Glutamatergic neuron (in vitro differentiated cells): ENCODE measurements around the gene GPS2. TPM values are rescaled to one million over a fixed set of nuclear protein-coding genes. Genes with fewer than 3 reads are reported as not detected.

Experiments used
- total RNA-seq: library from RNA; stranded (reverse); fragmentation: NEBNext Ultra II Directional; extraction: Animal tissue kit (Norgen Biotek cat#: 25700); gene quantifications from one replicate; pipeline ENCODE4 v1.2.1, GENCODE V29; 2021; ENCODE audit not compliant: unreplicated experiment

The GPS2 gene
- total RNA-seq, 1 donor from 2014 or later, result 98.3 TPM

Other genes with a start within 250 kb of the GPS2 start
- gene CLEC10A, start 235.1 kb downstream of the GPS2 start, total RNA-seq, result not detected
- not detected for gene ASGR2, start 200.5 kb downstream of the GPS2 start, total RNA-seq
- gene ASGR1, start 136.0 kb downstream of the GPS2 start, total RNA-seq, result 29.0 TPM
- gene DLG4, start 95.5 kb downstream of the GPS2 start, total RNA-seq, result 157 TPM
- 375 TPM for gene ACADVL, start 95.4 kb downstream of the GPS2 start, total RNA-seq
- gene DVL2, start 80.8 kb downstream of the GPS2 start, total RNA-seq, result 79.1 TPM
- 72.3 TPM for gene PHF23, start 75.9 kb downstream of the GPS2 start, total RNA-seq
- gene GABARAP, start 72.9 kb downstream of the GPS2 start, total RNA-seq, result 908 TPM
- 185 TPM for gene CTDNEP1, start 63.6 kb downstream of the GPS2 start, total RNA-seq
- 34.1 TPM for gene ELP5, start 63.1 kb downstream of the GPS2 start, total RNA-seq
- 0.44 TPM for gene CLDN7, start 52.9 kb downstream of the GPS2 start, total RNA-seq
- gene SLC2A4, start 33.6 kb downstream of the GPS2 start, total RNA-seq, result 0.42 TPM
- gene YBX2, start 20.7 kb downstream of the GPS2 start, total RNA-seq, result 1.3 TPM
- 347 TPM for gene EIF5A, start 7.7 kb downstream of the GPS2 start, total RNA-seq
- 97.6 TPM for gene NEURL4, start 14.0 kb upstream of the GPS2 start, total RNA-seq
- gene ACAP1, start 21.2 kb upstream of the GPS2 start, total RNA-seq, result not detected
- gene KCTD11, start 36.8 kb upstream of the GPS2 start, total RNA-seq, result 2.2 TPM
- not detected for gene TMEM95, start 39.8 kb upstream of the GPS2 start, total RNA-seq
- 0.34 TPM for gene TNK1, start 65.7 kb upstream of the GPS2 start, total RNA-seq
- 78.1 TPM for gene PLSCR3, start 79.2 kb upstream of the GPS2 start, total RNA-seq
- gene TMEM256, start 88.7 kb upstream of the GPS2 start, total RNA-seq, result 51.6 TPM
- 90.8 TPM for gene NLGN2, start 92.5 kb upstream of the GPS2 start, total RNA-seq
- gene SPEM1, start 105.0 kb upstream of the GPS2 start, total RNA-seq, result not detected
- gene SPEM2, start 110.3 kb upstream of the GPS2 start, total RNA-seq, result not detected
- gene SPEM3, start 113.5 kb upstream of the GPS2 start, total RNA-seq, result not detected
- gene TMEM102, start 120.1 kb upstream of the GPS2 start, total RNA-seq, result 0.42 TPM
- 4.8 TPM for gene FGF11, start 124.2 kb upstream of the GPS2 start, total RNA-seq
- 16.4 TPM for gene CHRNB1, start 129.7 kb upstream of the GPS2 start, total RNA-seq
- 25.1 TPM for gene ZBTB4, start 164.3 kb upstream of the GPS2 start, total RNA-seq
- gene SLC35G6, start 166.1 kb upstream of the GPS2 start, total RNA-seq, result 0.34 TPM
- 200 TPM for gene POLR2A, start 169.0 kb upstream of the GPS2 start, total RNA-seq
- gene TNFSF12, start 233.7 kb upstream of the GPS2 start, total RNA-seq, result 0.83 TPM
- gene TNFSF13, start 243.4 kb upstream of the GPS2 start, total RNA-seq, result not detected
- 66.4 TPM for gene SENP3, start 246.6 kb upstream of the GPS2 start, total RNA-seq